HepG2 (cell line): ENCODE results near the gene LILRB3.
"Not testable (repeated sequence)": the region's sequence is repeated elsewhere in the genome, so short reads cannot be mapped to it uniquely, and the experiment has no call there.

ENCODE experiments used
- POLR2AphosphoS5 ChIP-seq: IDR thresholded peaks from 2 replicates; pipeline ENCODE4 v1.6.1; 2012; ENCODE audit warnings: low read depth, low read length
- SOX13 ChIP-seq, 3 experiments: fragments of 450-650 bp in 1 of 3; sonication (generic) in 1 of 3; formaldehyde crosslinking in 1 of 3; IDR thresholded peaks in 2 of 3; conservative IDR thresholded peaks in 1 of 3; 2 replicates each; pipeline versions ENCODE4 v1.5.0 to v1.6.1; 2016 to 2020; ENCODE audit warnings: antibody characterized with exemption in 1 of 3, mild to moderate bottlenecking in 1 of 3, missing compliant biosample characterization in 1 of 3, missing genetic modification reagents in 1 of 3, moderate library complexity in 1 of 3
- SOX6 ChIP-seq, 2 experiments: fragments of 450-650 bp in 1 of 2; sonication (generic) in 1 of 2; formaldehyde crosslinking in 1 of 2; IDR thresholded peaks; 2 replicates each; pipeline versions ENCODE4 v1.4.0 to v1.6.1; 2017 to 2020; ENCODE audit warnings: antibody characterized with exemption in 1 of 2, mild to moderate bottlenecking in 1 of 2, missing genetic modification reagents in 1 of 2
- TF ChIP-seq, protein P1 (sequence below), 2 experiments: sonication (generic) in 1 of 2; formaldehyde crosslinking in 1 of 2; IDR thresholded peaks; 2 replicates each; pipeline versions ENCODE4 v1.4.0 to v1.6.1; 2016 to 2020; ENCODE audit warnings: borderline replicate concordance in 1 of 2, low read depth in 1 of 2, mild to moderate bottlenecking in 1 of 2, missing genetic modification reagents in 1 of 2

- not testable (repeated sequence) for TF ChIP-seq POLR2AphosphoS5; SOX6 (IDR thresholded peaks at IDR 0.05); SOX6 (CRISPR knock-in tag; IDR thresholded peaks at IDR 0.05); SOX13 (IDR thresholded peaks at IDR 0.05); SOX13 (CRISPR knock-in tag; conservative IDR thresholded peaks at IDR 0.05 in 1 of 2, IDR thresholded peaks at IDR 0.05 in 1 of 2)
- TF ChIP-seq, protein P1, sequence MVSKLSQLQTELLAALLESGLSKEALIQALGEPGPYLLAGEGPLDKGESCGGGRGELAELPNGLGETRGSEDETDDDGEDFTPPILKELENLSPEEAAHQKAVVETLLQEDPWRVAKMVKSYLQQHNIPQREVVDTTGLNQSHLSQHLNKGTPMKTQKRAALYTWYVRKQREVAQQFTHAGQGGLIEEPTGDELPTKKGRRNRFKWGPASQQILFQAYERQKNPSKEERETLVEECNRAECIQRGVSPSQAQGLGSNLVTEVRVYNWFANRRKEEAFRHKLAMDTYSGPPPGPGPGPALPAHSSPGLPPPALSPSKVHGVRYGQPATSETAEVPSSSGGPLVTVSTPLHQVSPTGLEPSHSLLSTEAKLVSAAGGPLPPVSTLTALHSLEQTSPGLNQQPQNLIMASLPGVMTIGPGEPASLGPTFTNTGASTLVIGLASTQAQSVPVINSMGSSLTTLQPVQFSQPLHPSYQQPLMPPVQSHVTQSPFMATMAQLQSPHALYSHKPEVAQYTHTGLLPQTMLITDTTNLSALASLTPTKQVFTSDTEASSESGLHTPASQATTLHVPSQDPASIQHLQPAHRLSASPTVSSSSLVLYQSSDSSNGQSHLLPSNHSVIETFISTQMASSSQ (IDR thresholded peaks at IDR 0.05; ENCODE audit: low read depth), result not testable (repeated sequence)
- TF ChIP-seq, protein P1 (CRISPR knock-in tag; IDR thresholded peaks at IDR 0.05; ENCODE audit: borderline replicate concordance), result not testable (repeated sequence)
Measured at GRCh38 chr19:54181894-54182293, 40.9 kb downstream of the LILRB3 start.
